Inferior parietal cortex (tissue), 1 donor: Measurements from ENCODE around the gene TMOD1.
"Not testable (repeated sequence)": the region's sequence is repeated elsewhere in the genome, so short reads cannot be mapped to it uniquely, and the experiment has no call there.

ENCODE experiments used
- DNase-seq: peaks from one replicate; pipeline ENCODE4 v3.0.0-alpha.2; 2016; ENCODE audit errors: extremely low spot score

TMOD1 gene

DNA sequence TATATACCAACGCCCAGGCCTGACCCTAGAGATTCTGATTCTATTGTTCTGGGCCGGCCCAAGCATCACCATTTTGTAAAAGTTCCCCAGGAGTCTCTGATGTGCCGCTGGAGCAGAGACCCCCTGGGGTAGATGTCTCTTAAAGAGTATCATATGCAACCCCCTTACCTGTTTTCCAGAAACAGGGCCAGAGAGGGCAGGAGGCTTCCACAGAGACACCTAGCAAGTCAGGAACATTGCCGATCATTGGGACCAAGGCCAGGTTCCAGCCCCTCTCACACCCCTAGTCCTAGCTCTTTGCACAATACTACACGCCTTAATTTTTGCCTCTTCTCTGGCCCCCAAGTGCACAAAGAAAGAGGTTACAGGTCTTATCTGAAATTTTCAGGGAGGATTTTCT lies 63.8 kb downstream of the TMOD1 start:
- no peak for DNase-seq

DNA sequence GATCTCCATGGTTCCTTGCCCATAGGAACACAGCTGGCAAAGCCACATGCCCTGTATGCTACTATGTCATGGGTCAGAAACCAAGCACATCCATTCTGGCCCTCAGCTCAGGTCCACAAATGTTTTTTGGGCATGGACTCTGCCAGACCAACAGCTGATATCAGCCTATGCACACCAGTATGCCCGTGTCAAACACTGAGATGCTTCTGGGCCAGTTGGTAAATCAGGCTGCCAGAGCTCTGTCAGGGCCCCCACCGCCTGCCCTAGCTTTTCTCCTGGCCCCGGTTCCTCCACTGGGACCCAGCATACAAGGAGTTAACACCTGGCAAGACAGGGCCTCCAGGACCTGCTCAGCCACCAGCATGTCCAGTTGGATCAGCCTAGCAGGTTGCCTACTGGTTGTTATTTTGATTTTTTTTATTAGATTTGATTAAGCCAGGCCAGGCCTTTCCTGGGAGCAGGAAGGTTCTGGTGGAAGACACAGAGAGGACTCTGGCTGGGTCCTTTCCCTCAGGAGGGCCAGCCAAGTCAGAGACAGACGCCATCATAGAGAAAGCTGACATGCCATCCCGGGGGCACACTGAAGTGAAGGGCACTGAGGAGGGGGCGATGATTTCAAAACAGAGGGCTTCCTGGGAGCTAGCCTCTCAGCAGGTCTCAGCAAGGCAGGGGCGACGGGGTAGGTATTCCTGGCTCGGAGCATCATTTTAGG lies 65.9 kb downstream of the TMOD1 start:
- no peak for DNase-seq

DNA sequence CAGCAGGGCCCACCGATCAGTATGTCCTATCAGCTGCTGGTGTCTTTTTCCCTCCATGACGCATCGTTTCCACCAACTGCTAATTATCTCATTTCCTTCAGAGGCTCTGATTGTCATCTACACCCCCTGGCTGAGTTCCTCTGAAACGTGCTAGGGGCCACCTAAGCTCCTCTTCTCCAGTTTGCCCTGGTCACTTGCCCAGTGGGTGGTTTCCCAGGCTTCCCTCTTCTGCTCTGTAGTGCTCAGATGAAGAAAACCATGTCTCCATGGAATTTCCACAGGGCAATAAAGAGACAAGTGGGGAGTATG lies 66.4 kb downstream of the TMOD1 start:
- no peak for DNase-seq

DNA sequence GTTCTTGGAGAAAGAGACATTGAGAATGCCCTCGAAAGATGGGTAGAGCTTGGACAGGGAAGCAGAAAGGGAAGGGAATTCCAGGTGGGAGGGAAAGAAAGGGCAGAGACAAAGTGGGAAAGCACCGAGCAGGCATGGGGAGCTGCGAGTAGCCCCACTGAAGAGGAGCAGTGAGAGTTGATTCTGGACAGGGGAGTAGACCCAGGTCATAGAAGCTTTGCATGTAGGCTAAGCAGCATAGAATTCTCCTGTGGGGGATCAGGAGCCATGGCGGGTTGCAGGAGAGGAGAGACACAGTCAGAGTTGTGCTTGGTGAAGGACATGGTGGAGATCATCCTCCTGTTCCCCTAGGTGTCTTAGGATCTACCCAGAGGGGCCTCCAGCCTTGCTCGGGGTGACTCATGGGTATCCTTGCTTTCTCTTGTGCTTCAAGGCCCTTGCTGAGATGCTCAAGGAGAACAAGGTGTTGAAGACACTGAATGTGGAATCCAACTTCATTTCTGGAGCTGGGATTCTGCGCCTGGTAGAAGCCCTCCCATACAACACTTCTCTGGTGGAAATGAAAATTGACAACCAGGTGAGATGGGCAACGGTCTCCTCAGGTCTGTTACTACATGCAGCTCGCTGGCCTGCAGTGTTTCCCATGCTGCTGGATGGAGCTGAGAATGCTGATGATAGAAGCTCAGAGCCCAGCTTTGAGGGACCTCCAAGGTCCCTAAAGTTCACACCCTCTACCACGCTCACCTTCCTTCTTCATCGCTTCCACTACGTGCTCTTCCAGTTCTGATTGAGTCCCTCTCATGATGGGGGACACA lies 67.2 kb downstream of the TMOD1 start:
- DNase-seq: no peak

DNA sequence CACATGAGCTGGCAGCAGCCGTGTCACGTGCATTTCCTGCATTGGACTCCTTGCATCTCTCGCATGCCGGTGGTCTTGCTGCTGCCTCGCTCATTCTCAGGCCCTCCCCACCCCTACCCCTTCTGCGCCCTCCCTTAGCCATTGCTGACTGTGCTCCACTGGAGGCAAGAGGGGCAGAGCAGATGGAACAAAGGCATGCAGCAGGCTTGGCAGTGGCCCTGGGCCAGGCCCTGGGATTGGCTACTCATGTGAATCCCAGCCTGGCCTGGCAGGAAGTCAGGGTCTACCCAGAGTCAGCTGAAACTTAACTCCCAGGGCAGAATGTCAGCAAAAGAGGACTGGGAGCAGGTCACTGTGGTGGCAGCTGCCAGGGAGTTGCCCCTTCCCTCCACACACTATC lies 69.4 kb downstream of the TMOD1 start:
- DNase-seq: peak; percentile 29

DNA sequence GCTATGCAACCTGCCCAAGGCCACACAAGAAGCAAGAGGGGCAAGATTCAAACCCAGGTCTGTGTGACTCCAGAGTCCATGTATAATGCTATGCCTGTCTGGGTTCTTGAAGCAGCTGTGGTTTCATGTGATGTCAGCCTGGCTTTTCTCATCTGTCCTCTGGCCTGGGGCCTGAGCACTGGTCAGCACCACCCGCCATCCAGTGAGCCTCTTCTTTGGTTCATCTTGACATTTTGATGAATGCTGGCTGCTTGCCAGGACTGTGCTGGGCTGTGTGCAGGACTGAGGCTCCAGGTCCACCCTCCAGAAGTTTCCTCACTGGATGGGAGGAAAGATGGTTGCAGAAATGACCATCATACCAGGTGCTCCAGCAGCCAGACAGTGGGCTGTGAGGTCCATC lies 70.2 kb downstream of the TMOD1 start:
- no peak for DNase-seq

DNA sequence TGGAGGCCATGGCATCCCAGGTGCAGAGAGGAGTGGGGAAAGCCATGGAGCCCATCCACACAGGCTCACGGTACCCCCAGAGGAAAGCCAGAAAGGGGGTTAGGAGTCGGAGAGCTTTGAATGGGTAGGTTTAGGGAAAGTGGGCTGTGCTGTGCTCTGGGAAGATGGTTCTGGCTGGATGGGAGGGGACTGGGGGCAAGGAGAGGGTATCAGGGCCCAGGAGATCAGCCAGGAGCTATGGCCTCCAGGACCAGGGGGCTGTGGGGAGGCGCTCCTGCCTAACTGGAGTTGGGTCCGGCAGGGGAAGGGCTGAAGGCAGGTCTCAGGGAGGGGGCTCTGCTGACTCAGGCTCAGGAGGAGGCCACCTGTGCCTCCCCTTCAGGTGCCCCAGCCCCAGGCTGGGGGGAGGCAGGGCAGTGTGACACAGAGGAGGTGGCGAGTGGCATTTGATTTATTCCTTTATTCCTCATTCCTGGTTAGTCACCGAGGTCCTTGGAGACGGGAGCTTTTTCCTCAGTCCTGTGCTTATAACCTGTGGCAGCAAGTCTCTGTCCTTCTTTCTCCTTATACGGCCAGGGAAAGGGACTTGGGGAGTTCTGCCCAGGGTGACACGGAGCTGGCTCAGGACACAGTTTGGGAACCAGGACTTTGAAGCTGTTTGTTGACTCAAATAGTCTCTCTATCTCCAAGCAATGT lies 70.9 kb downstream of the TMOD1 start:
- no peak for DNase-seq

DNA sequence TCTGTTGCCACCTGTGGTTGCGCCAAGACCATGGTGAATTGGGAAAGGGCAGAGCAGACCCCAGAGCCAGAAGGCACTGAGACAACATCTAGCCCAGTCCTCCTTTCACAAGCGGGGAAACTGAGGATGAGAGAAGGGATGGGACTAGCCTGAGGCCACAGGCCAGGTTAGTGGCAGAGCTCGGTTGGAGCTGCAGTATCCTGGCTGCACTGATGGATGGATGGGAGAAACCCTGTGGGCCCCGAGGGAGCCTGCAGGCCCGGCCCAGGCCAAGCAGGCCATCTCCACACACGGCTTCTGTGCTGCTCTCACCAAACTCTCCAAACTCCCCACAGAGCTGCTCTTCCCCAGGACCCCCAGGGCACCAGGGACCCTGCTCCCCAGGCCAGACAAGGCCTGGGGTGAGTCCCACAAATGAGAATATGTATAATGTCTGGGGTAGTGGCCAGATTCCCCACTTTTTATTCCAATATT lies 71.5 kb downstream of the TMOD1 start:
- DNase-seq: no peak

DNA sequence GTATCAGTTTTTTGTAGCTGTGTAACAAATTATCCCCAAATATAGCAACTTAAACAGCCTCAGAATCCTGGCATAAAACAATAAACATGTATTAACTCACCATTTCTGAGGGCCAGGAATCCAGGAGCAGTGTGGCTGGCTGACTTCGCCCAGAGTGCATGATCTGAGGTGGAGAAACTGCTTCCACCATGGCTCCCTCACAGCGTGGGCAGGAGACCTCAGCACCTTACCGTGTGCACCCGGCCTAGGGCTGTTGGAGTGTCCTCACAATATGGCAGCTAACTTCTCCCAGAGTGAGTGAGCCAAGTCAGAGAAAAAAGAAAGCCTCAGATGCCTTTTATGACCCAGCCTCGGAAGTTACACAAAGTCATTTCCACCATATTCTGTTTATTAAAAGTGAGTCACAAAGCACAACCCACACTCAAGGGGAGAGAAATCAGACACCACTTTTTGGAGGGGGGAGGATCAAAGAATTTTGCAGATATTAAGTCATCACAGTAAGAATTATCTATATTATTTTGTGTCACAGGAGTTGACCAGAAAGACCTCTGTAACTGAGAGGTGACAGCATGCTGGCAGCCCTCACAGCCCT lies 72.1 kb downstream of the TMOD1 start:
- no peak for DNase-seq

DNA sequence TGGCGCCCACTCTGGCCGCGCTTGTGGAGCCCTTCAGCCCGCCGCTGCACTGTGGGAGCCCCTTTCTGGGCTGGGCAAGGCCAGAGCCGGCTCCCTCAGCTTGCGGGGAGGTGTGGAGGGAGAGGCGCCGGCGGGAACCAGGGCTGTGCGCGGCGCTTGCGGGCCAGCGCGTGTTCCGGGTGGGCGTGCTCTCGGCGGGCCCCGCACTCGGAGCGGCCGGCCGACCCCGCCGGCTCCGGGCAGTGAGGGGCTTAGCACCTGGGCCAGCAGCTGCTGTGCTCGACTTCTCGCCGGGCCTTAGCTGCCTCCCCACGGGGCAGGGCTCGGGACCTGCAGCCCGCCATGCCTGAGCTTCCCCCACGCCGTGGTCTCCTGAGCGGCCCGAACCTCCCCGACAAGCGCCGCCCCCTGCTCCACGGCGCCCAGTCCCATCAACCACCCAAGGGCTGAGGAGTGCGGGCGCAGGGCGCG lies 72.7 kb downstream of the TMOD1 start:
- not testable (repeated sequence) for DNase-seq

DNA sequence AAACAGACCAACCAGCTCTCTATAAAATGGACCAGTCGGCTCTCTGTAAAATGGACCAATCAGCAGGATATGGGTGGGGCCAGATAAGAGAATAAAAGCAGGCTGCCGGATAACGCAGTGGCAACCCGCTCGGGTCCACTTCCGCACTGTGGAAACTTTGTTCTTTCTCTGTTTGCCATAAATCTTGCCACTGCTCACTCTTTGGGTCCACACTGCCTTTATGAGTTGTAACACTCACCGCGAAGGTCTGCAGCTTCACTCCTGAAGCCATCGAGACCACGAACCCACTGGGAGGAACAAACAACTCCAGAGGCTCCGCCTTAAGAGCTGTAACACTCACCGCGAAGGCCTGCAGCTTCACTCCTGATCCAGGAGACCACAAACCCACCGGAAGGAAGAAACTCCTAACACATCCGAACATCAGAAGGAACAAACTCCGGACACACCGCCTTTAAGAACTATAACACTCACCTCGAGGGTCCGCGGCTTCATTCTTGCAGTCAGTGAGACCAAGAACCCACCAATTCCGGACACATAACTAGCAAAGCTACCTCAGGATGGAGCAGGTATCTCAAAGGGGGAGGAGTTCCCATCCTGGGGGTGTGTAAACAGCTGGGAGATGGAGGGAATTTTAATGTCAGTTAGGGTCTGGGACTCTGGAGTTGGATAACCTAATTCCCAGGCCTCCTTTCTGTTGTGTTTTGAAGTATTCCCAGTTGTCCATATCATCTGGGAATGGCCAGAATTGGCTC lies 73.6 kb downstream of the TMOD1 start:
- not testable (repeated sequence) for DNase-seq

DNA sequence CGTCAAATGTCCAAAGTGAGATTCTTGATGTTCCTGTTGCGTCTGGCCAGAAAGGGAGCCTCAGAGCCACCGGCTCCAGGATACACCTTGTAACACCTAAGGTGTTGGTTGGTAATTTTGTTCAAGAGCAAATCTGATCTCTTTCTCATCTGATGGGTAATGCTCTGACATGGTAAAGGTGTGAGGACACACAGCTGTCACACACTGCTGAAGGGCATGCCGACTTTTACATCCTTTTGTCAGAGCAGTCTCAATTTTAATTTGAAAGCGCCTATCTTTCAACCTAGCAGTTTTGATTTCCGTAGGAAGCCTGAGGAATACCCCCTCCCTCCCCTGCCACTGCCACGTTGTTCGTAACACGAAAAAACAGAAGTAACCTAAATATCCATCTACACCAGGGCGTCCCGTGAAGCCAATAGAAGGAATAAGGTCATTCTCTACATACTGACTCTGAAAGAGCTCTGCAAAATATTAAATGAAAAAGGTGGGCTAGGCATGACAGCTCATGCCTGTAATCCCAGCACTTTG lies 74.3 kb downstream of the TMOD1 start:
- DNase-seq: no peak

DNA sequence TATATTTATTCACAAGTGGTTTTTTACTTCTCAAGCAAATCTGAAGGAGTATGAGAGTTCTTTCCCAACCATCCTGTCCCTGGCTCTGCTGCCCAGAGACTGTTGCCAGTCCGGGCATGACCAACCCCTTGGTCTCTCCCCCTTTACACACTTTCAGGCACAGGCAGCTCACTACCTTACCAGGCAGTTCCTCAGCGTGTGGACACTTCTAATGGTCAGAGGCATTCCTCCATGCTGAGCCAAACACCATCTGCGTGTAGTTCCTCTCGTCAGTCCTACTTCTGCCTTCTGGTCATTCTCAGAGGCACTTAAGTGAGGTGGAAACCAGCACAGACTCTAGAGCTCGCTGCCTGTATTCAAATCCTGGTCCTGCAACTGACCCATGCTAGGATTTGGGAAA lies 75.6 kb downstream of the TMOD1 start:
- DNase-seq: no peak

DNA sequence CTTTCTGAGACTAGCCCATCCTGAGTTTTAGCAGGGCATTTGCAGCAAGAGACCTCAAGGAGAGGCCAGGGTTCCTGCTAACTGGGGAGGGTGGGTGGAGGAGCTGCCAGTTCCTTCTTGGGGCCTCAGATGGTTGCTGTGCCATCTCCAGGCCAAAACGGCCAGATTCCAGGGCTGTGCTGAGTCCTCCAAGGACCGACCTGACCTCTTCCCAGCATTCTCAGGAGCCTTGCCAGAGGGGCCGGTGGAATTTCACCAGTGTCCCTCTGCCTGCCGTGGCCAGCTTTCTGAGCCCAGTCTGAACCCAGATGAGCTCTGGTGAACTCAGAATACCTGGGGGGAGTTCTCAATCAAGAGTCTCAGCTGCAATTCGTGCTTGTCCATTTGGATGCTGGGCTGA lies 77.4 kb downstream of the TMOD1 start:
- DNase-seq: no peak

DNA sequence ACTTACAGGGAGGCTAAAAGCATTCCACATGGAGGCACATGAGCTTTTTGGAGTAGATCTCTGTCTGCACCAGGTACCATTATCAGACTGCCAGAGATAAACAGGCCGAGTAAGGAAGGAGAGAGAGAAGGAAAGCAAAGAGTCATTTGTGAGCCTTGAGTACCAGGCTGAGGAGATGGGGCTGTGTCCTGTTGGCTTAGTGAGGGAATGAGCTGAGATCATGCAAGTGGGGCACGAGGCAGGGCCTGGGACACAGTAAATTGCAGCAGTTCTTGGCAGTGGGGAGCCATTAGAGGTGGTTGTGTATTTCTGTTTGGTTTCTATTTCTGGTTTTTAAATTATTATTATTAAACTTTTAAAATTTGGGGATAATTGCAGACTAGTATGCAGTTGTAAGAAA lies 78.4 kb downstream of the TMOD1 start:
- DNase-seq: no peak

DNA sequence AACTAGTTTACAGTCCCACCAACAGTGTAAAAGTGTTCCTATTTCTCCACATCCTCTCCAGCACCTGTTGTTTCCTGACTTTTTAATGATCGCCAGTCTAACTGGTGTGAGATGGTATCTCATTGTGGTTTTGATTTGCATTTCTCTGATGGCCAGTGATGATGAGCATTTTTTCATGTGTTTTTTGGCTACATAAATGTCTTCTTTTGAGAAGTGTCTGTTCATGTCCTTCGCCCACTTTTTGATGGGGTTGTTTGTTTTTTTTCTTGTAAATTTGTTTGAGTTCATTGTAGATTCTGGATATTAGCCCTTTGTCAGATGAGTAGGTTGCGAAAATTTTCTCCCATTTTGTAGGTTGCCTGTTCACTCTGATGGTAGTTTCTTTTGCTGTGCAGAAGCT lies 80.1 kb downstream of the TMOD1 start:
- DNase-seq: not testable (repeated sequence)

DNA sequence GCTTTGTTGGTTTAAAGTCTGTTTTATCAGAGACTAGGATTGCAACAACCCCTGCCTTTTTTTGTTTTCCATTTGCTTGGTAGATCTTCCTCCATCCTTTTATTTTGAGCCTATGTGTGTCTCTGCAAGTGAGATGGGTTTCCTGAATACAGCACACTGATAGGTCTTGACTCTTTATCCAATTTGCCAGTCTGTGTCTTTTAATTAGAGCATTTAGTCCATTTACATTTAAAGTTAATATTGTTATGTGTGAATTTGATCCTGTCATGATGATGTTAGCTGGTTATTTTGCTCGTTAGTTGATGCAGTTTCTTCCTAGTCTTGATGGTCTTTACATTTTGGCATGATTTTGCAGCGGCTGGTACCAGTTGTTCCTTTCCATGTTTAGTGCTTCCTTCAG lies 83.3 kb downstream of the TMOD1 start:
- DNase-seq: not testable (repeated sequence)

DNA sequence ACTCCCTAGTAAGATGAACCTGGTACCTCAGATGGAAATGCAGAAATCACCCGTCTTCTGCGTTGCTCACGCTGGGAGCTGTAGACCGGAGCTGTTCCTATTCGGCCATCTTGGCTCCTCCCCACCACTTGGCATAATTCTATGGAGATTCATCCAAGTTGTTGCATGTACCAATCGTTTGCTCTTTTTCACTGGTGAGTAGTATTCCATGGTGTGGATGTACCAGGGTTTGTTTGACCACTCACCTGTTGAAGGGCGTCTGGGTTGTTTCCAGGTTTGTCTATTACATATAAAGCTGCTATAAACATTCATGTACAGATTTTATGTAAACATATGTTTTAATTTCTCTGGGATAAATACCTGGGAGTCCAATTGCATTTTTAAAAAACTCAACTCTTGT lies 85.4 kb downstream of the TMOD1 start:
- not testable (repeated sequence) for DNase-seq

DNA sequence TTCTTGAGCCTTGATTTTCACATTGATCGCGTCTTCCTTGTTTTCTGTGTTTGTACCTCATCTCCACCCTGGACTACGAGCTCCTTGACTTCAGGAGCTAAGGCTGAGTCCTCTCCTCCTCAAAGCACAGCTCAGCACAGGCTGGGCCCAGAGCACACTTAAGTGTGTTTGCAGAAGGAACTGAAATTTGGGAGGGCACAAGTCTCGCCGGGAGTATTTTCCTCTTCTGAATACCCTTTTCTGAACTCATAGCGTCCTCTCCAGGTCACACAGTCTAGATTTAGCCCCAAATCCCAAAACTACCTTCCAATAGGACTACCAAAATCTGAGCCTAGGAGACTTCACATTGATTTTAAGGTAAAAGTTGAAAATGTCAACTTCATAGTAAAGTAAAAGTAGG lies 90.1 kb downstream of the TMOD1 start:
- no peak for DNase-seq

DNA sequence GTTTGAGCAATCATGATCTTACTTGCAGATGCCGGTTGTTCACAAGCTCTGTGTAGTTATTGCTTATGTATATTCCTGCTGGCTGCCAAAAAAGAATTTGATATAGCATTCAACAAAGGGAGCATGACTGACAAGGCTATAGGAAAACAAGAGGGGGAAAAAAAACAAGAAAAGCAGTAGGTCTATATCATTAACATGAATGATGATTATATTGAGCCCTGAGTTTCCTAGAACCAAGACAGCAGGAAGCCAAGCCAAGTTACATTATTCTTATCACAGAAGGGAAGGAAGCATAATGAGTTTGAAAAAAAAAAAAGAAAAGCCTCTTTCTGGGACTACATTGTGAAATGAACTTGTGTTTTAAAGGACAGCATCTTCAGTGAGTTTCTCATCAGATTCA lies 90.7 kb downstream of the TMOD1 start:
- DNase-seq: no peak

DNA sequence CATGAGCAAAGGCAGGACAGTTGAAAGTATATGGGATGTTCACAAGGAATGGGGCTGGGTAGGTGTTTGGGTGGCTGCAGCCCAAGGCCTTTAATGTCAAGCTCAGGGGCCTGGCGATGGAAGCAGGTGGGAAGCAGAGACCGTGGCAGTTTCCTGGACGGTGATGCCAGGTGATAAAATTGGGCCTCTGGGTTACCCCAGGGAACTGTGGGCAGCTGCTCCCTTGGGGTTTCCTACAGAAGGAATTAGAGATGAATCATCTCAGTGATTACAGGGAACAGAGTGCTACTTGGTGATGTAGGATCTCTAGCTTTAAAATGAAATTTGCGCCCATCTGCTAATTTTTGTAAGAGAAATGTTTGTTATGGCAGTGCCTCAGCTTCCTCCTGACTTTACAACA lies 92.5 kb downstream of the TMOD1 start:
- peak; percentile 29 for DNase-seq
